Stimulated activated effector memory CD8-positive, alpha-beta T cell treated with anti-CD3 and anti-CD28 coated beads, Interleukin-12 subunit alpha, Interleukin-12 subunit beta, amount 100 ng/mL, for 72 hours (primary cell): Measurements from ENCODE around the gene UBASH3B.
"Not testable (repeated sequence)": the region's sequence is repeated elsewhere in the genome, so short reads cannot be mapped to it uniquely, and the experiment has no call there.

Source experiments
- ATAC-seq: fragments of 150-1000 bp; cut with Tn5 transposase; 2 replicates; pipeline ENCODE4 v1.10.0; 2021
- DNase-seq, 2 donors: peaks; one replicate each; pipeline ENCODE4 v3.0.0; 2021 to 2022; ENCODE audit warnings: low spot score in 2 of 2
- H3K27ac Mint-ChIP-seq: one replicate; pipeline ENCODE4 v1.8.0; 2022; ENCODE audit warnings: mild to moderate bottlenecking, mixed read lengths
- H3K36me3 Mint-ChIP-seq: one replicate; pipeline ENCODE4 v1.8.0; 2022; ENCODE audit warnings: mild to moderate bottlenecking, mixed read lengths
- H3K4me1 Mint-ChIP-seq: one replicate; pipeline ENCODE4 v1.8.0; 2022; ENCODE audit warnings: mixed read lengths
- H3K4me3 Mint-ChIP-seq: one replicate; pipeline ENCODE4 v1.8.0; 2022; ENCODE audit warnings: mild to moderate bottlenecking, mixed read lengths
- H3K9me3 Mint-ChIP-seq: one replicate; pipeline ENCODE4 v1.8.0; 2022; ENCODE audit warnings: mixed read lengths

The UBASH3B gene

DNA sequence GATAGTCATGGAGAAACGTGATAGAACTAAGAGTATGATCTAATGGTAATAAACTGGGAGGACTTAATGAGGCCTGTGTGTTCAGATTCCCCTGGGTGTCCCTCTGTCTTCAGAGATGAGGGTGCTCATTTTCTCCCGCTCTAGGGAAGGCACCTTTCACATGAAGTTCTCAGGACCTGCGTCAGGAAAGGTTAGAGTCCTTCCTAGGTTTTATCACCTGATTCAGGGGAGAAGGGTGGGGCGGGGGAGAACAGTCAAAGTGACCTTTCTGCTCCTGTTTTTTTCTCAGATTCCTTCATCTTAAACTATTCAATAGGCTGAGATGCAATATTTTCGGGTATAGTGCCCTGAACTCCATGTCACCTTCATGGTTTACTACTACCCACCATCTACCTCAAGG, 160.4 kb downstream of the UBASH3B start:
- H3K9me3 Mint-ChIP-seq = peaks cover 4% of the 10 kb centered on the region
- ATAC-seq = no peak

DNA sequence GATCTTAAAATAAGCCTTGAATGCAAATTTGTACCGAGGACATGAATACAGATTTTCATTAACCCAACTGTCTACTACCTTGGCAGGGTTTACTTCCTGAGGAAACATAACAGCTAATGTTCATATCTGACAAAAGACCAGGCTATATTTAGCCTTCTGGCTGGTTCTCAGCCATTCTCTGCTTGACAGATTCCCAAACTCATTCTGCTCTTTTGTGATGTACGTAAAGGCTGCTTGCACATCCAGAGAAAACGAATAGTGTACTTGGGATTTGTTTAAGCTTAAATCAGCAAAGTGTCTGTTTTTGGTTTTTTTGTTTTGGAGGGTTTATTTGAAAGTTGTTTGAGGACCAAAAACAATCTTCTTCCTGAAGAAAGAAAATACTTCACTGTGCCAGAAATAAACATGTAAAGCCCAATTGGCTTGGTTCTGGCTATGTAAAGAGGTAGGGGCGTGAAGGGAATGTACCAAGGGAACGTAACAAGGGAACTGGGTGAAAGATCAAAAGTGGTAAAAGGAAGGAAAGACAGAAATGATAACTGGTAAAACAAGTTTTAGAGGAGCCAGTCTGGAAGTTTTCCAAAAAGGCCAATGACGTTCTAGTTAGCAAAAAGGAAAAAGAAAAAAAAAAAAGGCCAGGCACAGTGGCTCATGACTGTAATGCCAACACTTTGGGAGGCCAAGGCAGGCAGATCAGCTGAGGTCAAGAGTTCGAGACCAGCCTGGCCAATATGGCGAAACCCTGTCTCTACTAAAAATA, 161.4 kb downstream of the UBASH3B start:
- no peak for DNase-seq
- H3K9me3 Mint-ChIP-seq = peaks cover 4% of the 10 kb centered on the region
- H3K36me3 Mint-ChIP-seq = no peaks in the 10 kb centered on the region
- ATAC-seq = no peak
- H3K27ac Mint-ChIP-seq = no peak overlapping the region
- peaks cover 21% of the 10 kb centered on the region for H3K4me1 Mint-ChIP-seq
- H3K4me3 Mint-ChIP-seq = no peak overlapping the region

More for the DNA sequence above, 160.4 kb downstream of the UBASH3B start:
- no peak for DNase-seq
- Mint-ChIP-seq H3K4me3 (no peak overlapping the region), H3K36me3 (no peaks in the 10 kb centered on the region), H3K27ac (no peak overlapping the region), H3K4me1 (peaks cover 12% of the 10 kb centered on the region)

DNA sequence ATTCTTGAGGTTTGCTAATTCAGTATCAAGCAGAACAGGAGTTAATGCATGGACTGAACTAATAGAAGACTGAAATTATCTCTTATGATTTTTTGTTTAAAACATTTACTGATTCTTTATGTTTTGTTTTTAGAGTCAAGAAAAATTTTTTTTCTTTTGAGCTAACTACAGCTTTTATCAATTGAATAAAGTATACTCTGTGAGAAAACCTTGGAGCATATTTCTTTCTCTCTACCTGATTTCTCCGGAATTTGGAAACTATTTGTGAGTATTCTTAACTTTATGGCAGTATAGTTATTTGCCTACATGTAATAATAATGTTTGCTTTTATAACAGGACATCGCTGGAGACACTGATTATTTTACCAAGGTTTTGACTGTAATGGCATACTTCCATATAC, 164.6 kb downstream of the UBASH3B start:
- peaks cover 4% of the 10 kb centered on the region for H3K9me3 Mint-ChIP-seq
- H3K4me3 Mint-ChIP-seq = no peak overlapping the region
- no peaks in the 10 kb centered on the region for H3K36me3 Mint-ChIP-seq

DNA sequence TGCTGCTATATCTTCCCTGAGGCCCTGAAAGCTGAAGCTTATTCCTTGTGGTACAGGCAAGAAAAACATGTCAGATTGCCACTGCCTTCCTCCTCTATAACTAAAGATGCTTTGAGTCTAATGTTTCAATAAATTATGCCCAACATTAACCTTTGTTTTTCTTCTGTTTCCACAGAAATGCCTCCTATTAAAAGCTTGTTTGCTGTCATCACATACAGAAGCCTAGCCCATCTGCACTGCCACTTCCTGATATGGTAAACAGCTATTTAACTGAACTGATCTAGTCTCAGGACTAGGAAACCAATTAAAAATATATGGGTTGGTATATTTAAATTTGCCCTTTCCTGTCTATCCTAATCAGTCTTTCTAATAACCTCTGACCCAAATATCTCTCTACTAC, 165.6 kb downstream of the UBASH3B start:
- ATAC-seq (no peak), DNase-seq (no peak)
- Mint-ChIP-seq H3K27ac (no peak overlapping the region), H3K4me3 (no peak overlapping the region), H3K9me3 (peaks cover 4% of the 10 kb centered on the region), H3K4me1 (peaks cover 27% of the 10 kb centered on the region), H3K36me3 (no peaks in the 10 kb centered on the region)

More for the DNA sequence above, 164.6 kb downstream of the UBASH3B start:
- Mint-ChIP-seq H3K27ac (no peak overlapping the region), H3K4me1 (peaks cover 17% of the 10 kb centered on the region)
- DNase-seq (no peak), ATAC-seq (no peak)

DNA sequence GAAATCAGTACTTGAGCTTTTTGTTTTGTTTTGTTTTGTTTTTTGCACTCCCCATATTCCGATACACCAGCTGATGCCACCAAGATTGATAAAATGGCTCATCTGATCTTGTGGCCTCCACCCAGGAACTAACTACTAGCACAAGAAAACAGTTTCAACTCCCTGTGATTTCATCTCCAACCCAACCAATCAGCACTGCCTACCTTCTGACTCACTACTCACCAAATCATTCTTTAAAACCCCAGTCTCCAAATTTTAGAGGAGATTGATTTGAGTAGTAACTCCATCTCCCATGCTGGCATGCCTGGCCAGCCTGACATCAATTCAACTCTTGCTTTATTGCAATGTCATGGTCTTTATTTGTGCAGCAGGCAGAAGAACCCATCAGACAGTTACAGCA, 166.7 kb downstream of the UBASH3B start:
- Mint-ChIP-seq H3K4me3 (no peak overlapping the region), H3K4me1 (peaks cover 29% of the 10 kb centered on the region), H3K36me3 (no peaks in the 10 kb centered on the region), H3K27ac (no peak overlapping the region), H3K9me3 (peaks cover 4% of the 10 kb centered on the region)
- ATAC-seq = peak; percentile 79
- no peak for DNase-seq

DNA sequence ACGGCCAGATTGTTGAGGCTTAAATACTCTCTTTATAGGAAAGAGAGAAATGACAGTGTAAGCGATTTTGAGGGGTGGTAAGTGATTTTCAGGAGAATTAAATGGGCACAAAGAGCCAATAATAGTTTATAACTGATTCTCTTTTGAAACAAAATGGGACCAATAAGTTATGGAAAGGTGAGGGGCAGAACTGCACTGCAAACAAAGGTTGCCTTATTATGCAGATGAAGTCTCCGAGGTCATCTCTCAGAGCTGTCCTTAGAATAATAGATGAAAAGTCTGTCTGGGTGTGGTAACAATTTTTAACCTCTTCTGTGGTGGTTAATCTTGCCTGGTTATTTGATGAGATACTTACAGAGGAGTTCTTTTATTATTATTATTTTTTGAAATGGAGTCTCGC, 168.0 kb downstream of the UBASH3B start:
- ATAC-seq (no peak), DNase-seq (no peak)
- no peaks in the 10 kb centered on the region for H3K36me3 Mint-ChIP-seq
- H3K27ac Mint-ChIP-seq = no peak overlapping the region
- H3K9me3 Mint-ChIP-seq = peaks cover 4% of the 10 kb centered on the region
- no peak overlapping the region for H3K4me3 Mint-ChIP-seq
- peaks cover 29% of the 10 kb centered on the region for H3K4me1 Mint-ChIP-seq

DNA sequence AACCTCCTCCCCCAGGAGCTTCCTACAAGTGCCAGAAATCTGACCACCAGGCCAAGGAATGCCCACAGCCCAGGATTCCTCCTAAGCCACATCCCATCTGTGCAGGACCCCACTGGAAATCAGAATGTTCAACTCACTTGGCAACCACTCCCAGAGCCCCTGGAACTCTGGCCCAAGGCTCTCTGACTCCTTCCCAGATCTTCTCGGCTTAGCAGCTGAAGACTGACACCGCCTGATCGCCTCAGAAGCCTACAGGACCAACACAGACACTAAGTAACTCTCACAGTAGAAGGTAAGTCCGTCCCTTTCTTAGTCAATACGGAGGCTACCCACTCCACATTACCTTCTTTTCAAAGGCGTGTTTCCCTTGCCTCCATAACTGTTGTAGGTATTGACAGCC, 173.8 kb downstream of the UBASH3B start:
- peak overlapping the region; percentile 2 for H3K27ac Mint-ChIP-seq

DNA sequence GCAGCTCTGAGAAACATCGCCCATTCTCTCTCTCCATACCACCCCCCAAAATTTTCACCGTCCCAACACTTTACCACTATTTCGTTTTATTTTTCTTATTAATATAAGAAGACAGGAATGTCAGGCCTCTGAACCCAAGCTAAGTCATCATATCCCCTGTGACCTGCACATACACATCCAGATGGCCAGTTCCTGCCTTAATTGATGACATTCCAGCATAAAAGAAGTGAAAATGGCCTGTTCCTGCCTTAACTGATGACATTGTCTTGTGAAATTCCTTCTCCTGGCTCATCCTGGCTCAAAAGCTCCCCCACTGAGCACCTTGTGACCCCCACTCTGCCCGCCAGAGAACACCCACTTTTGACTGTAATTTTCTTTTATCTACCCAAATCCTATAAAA, 176.8 kb downstream of the UBASH3B start:
- H3K27ac Mint-ChIP-seq = peak overlapping the region; percentile 46
- not testable (repeated sequence) for H3K36me3 Mint-ChIP-seq, ATAC-seq, H3K9me3 Mint-ChIP-seq, DNase-seq
- H3K4me1 Mint-ChIP-seq = peaks cover 41% of the 10 kb centered on the region
- H3K4me3 Mint-ChIP-seq = peak overlapping the region; percentile 1

More for the DNA sequence above, 173.8 kb downstream of the UBASH3B start:
- ATAC-seq, H3K9me3 Mint-ChIP-seq, DNase-seq, H3K36me3 Mint-ChIP-seq, H3K4me3 Mint-ChIP-seq: not testable (repeated sequence)
- H3K4me1 Mint-ChIP-seq = peaks cover 34% of the 10 kb centered on the region

DNA sequence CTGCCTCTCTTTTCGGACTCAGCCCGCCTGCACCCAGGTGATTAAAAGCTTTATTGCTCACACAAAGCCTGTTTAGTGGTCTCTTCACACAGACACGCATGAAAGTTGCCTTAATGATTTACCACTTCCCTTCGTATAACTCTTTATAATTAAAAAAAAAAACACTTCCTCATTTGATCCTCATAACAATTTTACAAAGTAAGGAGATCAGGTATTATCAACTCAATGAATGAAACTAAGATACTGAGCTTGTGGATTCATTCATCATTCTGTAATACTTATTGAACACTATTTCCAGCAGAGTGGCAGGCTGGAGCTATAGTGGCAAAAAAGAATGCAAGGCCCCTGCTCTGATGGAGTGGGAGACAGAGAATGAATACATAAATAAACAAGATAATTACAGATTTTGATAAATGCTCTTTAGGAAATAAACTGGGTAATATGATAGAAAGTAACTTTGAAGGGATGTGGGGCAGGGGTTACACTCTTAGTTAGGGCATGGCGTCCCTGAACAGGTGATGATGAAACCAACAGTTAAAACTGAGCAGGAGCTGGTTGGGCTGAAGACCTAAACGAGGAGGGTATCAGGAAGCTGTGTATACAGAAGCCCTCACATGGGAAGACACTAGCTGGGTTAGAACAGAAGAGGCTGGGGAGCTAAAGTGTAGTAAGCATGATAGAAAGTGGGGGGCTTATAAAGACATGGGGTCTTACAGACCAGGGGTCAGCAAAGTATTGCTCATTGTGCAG, 177.4 kb downstream of the UBASH3B start:
- Mint-ChIP-seq H3K4me3 (peak overlapping the region; percentile 1), H3K9me3 (peaks cover 5% of the 10 kb centered on the region), H3K36me3 (no peaks in the 10 kb centered on the region), H3K27ac (peak overlapping the region; percentile 46), H3K4me1 (peaks cover 47% of the 10 kb centered on the region)
- DNase-seq = no peak
- ATAC-seq = no peak

DNA sequence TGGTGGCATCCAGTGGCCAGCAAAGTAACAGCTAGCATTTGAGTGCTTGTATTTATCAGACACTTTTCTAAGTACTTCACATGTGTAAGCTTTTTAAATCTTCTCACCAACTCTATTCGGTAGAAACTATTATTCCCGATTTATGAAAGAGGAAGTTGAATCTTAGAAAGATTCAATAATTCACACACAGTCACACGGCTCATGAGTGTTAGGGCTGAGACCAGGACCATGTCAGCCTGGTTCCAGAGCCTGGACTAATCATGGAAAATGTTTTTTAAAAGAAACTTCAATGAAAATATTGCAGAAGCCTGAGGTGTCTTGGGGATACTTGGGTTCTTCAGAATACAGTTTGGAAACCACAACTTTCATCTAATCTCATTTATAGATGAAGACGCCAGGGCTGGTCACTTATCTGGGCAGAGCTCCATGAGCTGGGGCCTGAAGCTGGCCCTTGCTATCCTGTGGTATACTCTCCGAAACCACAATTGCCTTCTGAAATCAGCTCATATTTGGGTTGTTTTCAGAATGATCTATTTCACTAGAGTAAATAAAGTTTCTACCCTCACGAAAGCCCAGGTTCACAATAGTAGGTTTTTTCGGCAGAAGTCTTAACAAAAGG, 178.4 kb downstream of the UBASH3B start:
- H3K4me3 Mint-ChIP-seq = no peak overlapping the region
- peaks cover 5% of the 10 kb centered on the region for H3K9me3 Mint-ChIP-seq
- DNase-seq (no peak), ATAC-seq (no peak)
- no peak overlapping the region for H3K27ac Mint-ChIP-seq
- H3K4me1 Mint-ChIP-seq = peaks cover 54% of the 10 kb centered on the region
- H3K36me3 Mint-ChIP-seq = peaks cover 5% of the 10 kb centered on the region

DNA sequence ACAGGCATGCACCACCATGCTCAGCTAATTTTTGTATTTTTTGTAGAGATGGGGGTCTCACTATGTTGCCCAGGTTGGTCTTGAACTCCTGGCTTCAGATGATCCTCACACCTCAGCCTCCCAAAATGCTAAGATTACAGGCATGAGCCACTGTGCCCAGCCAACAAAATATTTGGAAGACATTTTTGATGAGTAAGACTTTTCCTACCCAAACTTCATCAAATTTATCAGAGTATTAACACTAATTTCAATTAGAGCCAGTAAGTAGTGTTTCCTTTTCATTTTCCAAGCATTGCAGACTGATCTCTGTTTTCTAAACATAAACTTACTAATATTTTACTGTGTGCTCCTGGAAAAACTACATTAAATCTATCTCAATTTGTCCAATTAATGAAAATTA, 181.4 kb downstream of the UBASH3B start:
- no peak for DNase-seq
- peak overlapping the region; percentile 13 for H3K27ac Mint-ChIP-seq
- H3K4me3 Mint-ChIP-seq = peak overlapping the region; percentile 58
- peaks cover 11% of the 10 kb centered on the region for H3K36me3 Mint-ChIP-seq
- ATAC-seq = no peak
- peaks cover 53% of the 10 kb centered on the region for H3K4me1 Mint-ChIP-seq
- H3K9me3 Mint-ChIP-seq = peaks cover 5% of the 10 kb centered on the region

DNA sequence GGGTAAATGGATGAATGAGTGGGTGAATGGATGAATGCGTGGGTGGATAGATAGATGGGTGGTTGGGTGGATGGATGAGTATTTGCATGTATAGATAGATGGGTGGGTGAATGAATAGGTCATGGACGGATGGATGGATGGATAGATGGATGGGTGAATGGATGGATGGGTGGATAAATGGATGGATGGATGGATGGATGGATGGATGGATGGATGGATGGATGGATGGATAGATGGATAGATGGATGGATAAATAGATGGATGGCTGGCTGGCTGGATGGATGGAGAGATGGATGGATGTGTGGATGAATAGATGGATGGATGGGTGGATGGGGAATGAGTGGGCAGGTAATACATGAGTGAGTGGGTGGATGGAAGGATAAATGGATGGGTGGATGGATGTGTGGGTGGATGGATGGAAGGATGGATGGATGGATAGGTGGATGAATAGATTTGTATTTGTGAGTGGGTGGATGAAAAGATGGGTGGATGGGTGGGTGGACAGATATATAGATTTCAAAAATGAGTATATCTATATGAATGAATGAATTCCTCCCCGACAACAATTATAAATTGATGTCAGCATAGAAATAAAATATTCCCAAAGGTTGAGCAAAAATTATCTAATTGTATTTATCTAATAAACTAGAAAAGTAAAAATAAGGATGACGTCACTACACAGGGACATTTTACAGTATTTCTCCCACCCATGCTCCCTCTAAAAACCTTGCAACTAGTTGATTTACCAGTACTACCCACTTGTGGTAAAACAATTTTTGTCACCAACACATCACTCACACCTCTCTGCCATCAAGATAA, 182.2 kb downstream of the UBASH3B start:
- Mint-ChIP-seq H3K9me3 (peaks cover 5% of the 10 kb centered on the region), H3K36me3 (peaks cover 19% of the 10 kb centered on the region), H3K4me3 (peak overlapping the region; percentile 58), H3K4me1 (peaks cover 53% of the 10 kb centered on the region), H3K27ac (peak overlapping the region; percentile 70)
- DNase-seq = no peak
- no peak for ATAC-seq

DNA sequence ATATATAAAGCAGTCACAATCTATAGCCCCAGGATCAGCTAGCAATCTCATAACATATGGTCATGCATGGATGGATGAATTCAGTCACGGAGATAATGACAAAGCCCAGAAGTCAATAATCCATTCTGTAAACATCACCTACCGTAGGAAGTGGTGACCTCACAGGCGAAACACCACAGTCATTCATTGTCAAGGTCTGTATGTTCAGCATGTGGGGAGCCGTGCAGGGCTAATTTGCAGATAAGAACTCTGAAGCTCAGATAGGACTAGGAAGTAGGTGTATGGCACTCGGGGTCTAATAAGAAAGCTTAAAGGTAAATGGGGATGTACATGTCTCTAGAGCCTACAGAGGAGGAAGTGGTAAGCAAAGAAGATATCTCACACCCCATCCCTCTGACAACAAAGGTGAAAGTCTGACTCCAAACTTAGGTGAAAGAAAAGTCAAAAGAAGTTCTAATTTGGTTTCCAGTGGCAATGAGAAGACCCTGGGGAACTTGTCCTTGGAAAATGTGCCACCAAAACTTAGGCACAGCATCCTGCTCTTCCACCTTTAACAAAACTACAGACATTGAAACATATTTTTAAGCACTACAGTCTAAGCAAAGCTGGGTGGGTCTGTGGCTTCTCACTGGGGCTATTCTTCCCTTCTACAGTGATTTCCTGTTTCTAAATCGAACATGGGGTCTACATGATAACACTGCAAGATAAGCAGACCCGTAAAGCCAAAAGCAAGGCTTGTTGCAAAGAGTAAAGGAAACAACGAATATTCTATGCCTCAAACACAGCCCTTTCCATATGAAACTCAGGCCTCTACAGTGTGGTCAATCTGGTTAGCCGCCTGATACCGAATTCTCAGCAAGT, 188.0 kb downstream of the UBASH3B start:
- H3K27ac Mint-ChIP-seq = peak overlapping the region; percentile 68
- H3K36me3 Mint-ChIP-seq = peaks cover 34% of the 10 kb centered on the region
- peak overlapping the region; percentile 58 for H3K4me3 Mint-ChIP-seq
- DNase-seq (peak in 1 of 2 donors; percentile 77), ATAC-seq (peak; percentile 94)
- H3K9me3 Mint-ChIP-seq = no peaks in the 10 kb centered on the region
- peaks cover 67% of the 10 kb centered on the region for H3K4me1 Mint-ChIP-seq

DNA sequence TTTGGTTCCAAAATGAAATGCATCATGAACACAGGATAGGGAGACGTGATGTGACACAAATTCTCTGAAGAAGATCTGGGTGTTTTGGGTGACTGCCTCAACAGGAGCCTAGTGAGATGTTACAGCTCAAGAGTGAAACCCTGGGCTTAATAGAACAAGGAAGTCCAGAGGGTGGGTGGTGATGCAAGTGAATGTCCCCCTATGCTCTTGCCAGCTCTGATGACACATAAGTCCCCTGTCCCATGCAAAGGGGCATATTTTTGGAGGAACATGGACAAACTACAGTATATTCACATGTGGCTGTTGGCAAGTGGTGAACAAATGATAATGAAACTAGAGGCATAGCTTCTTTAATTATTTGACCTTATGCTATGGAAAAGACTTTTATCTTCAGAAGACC, 191.9 kb downstream of the UBASH3B start:
- DNase-seq = no peak
- Mint-ChIP-seq H3K36me3 (peaks cover 53% of the 10 kb centered on the region), H3K4me3 (peak overlapping the region; percentile 68), H3K4me1 (peaks cover 91% of the 10 kb centered on the region), H3K27ac (peak overlapping the region; percentile 50), H3K9me3 (no peaks in the 10 kb centered on the region)
- ATAC-seq = no peak
